Activated CD8-positive, alpha-beta T cell treated with anti-CD3 and anti-CD28 coated beads, Interleukin-2, amount 10 ng/mL, durations not matched to agents 7 days and 5 days (primary cell): Measurements from ENCODE around the gene MRPL17. TPM values are rescaled to one million over a fixed set of nuclear protein-coding genes. Genes with fewer than 3 reads are reported as not detected.
A peak's percentile ranks its signal among the peaks of the same experiment; 100 is the strongest.
"Not testable (repeated sequence)": the region's sequence is repeated elsewhere in the genome, so short reads cannot be mapped to it uniquely, and the experiment has no call there.

Experiments
- ATAC-seq: fragments of 150-1000 bp; cut with Tn5 transposase; one replicate; pipeline ENCODE4 v1.10.0; 2021; ENCODE audit warnings: moderate library complexity
- CTCF ChIA-PET: fragments of 350-600 bp; sonication (Branson Sonifier 250); formaldehyde crosslinking; loops from one replicate; lab custom pipeline; 2021; ENCODE audit warnings: antibody characterized with exemption; lab: Charles Lee
- POLR2A ChIA-PET: fragments of 350-600 bp; sonication (Branson Sonifier 250); formaldehyde crosslinking; loops from one replicate; lab custom pipeline; 2021; ENCODE audit warnings: antibody characterized with exemption; lab: Charles Lee
- DNase-seq: peaks from one replicate; pipeline ENCODE4 v3.0.0-alpha.2; 2020
- H3K27ac Mint-ChIP-seq: one replicate; pipeline ENCODE4 v1.8.0; 2021; ENCODE audit warnings: mild to moderate bottlenecking, mixed read lengths
- H3K27me3 Mint-ChIP-seq: one replicate; pipeline ENCODE4 v1.8.0; 2021; ENCODE audit warnings: low read depth, mixed read lengths
- H3K36me3 Mint-ChIP-seq: one replicate; pipeline ENCODE4 v1.8.0; 2021; ENCODE audit warnings: low read depth, mixed read lengths
- H3K4me1 Mint-ChIP-seq: one replicate; pipeline ENCODE4 v1.8.0; 2021; ENCODE audit warnings: low read depth, mixed read lengths
- H3K4me3 Mint-ChIP-seq: one replicate; pipeline ENCODE4 v1.8.0; 2021; ENCODE audit warnings: mild to moderate bottlenecking, mixed read lengths
- H3K9me3 Mint-ChIP-seq: one replicate; pipeline ENCODE4 v1.8.0; 2022; ENCODE audit warnings: mixed read lengths; ENCODE audit not compliant: insufficient read depth
- total RNA-seq, 2 experiments: library from RNA; stranded (reverse); gene quantifications; one replicate each; pipeline ENCODE4 v1.2.3, GENCODE V29; 2021

Gene MRPL17
- total RNA-seq, 2 experiments from 2014 or later: 60.6 to 69.2 TPM

DNA sequence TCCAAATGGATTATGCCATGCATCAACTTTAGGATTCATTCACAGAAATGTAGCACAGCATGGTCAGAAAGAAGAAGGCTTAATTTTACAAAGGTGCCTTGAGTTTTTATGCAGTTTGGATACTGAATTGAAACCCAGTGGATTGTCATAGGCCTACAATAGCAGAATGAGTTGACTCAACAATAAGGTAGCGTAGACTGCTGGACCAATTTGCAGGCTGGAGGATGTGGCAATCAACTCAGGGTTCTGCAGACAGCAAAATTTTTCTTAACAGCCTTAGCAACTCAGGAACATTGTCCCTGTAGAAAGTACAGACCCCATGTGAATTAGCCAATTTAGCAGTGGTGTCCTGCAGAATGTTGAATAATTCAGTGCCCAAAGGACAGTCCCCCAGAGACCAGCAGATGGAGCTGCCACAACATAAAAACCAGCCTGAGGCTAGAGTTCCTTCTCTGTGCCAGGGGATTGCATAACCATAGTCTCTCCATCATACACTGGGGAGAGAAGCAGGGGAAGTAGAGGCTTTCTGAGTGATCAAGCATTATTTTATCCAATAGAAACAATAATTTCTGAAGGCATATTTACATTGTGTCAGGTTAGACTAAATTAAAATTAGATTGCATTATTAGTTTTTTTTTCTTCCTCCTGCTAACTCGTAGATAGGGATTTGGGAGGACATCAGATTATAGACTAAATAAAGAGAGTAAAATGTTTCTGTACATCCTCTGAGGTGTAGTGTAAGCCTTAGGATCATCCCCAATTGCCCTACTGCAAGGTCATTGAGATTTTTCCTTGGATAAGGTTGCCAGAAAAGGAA is 20.3 kb upstream of the MRPL17 start:
- ChIA-PET POLR2A (no interaction called here), CTCF (interaction anchor here (0.7 to 3.6 kb wide), 8 partner anchors 34 to 325 kb away, joined by 3 to 36 read pairs (median 12); partner anchors contain the start of gene ILK)
- Mint-ChIP-seq H3K27me3 (no peaks in the 10 kb centered on the region), H3K36me3 (peaks cover 8% of the 10 kb centered on the region), H3K27ac (no peak overlapping the region), H3K9me3 (no peaks in the 10 kb centered on the region), H3K4me3 (no peak overlapping the region), H3K4me1 (peaks cover 6% of the 10 kb centered on the region)
- ATAC-seq (peak; percentile 71), DNase-seq (peak; percentile 47)

DNA sequence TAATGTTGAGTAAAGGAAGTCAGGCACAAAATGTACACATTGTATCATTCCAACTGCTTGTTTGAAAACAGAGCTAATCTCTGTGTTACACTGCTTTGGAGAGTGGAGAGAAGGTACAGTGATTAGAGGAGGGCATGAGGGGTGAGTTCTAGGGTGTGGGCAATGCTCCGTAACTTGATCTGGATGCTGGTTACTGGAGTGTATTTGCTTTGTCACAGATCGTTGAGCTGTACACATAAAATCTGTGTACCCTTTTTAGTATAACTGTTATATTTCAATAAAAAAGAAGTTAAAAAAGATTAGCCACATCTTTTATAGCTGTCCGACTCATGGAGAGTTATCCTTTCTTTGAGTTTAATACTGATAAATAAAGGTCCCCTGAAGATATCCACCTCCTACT is 18.8 kb upstream of the MRPL17 start:
- H3K4me3 Mint-ChIP-seq, POLR2A ChIA-PET, H3K4me1 Mint-ChIP-seq, DNase-seq, H3K9me3 Mint-ChIP-seq, H3K27me3 Mint-ChIP-seq, ATAC-seq, H3K27ac Mint-ChIP-seq: not testable (repeated sequence)
- CTCF ChIA-PET: interaction anchor here (0.9 to 2.0 kb wide), 5 partner anchors 36 to 171 kb away, joined by 3 to 8 read pairs (median 4); partner anchors contain the start of gene ILK
- H3K36me3 Mint-ChIP-seq: peaks cover 11% of the 10 kb centered on the region

DNA sequence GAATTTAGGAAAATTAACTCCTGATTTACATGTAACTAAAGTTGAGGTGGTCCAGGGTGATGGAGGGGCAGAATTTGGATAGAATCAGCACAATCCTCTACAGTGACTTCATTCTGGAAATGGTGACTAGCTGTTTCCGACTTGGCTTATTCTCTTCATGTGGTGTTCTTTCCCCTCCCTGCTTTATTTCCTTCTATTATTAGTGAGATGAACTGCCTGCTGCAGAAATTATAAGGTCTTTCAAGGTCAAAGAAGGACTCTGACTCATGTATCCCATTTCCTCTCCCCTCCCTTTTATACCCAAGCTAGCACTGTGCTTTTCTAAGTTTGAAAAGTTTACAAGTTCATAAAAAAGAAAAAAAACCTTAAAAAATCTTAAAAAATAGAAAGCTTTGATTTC is 12.2 kb upstream of the MRPL17 start:
- CTCF ChIA-PET: interaction anchor here (0.7 to 2.5 kb wide), 10 partner anchors 10 to 164 kb away, joined by 3 to 20 read pairs (median 4); partner anchors contain the start of gene MRPL17
- ATAC-seq: peak; percentile 45
- Mint-ChIP-seq H3K36me3 (peaks cover 5% of the 10 kb centered on the region), H3K4me1 (peaks cover 23% of the 10 kb centered on the region), H3K27ac (no peak overlapping the region), H3K9me3 (no peaks in the 10 kb centered on the region), H3K4me3 (no peak overlapping the region), H3K27me3 (no peaks in the 10 kb centered on the region)
- POLR2A ChIA-PET: interaction anchor here (0.6 to 1.0 kb wide), 3 partner anchors 18 to 78 kb away, joined by 3 to 7 read pairs (median 3); no protein-coding TSS in a partner anchor
- DNase-seq: no peak

DNA sequence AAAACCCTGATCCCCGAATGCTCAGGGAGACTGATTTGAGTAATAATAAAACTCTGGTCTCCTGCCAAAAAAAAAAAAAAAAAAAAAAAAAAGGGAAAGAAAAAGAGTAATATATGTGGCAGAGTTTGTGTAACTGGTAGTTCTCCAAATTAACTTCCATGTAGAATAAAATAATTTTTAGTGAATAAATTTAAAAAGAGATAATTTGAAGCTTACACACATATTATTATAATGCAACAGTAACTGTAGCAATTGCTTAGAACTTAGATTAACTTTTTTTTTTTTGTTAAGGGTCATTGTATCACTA is 11.0 kb upstream of the MRPL17 start:
- ChIA-PET CTCF (interaction anchor here (0.8 to 1.6 kb wide), 8 partner anchors 25 to 315 kb away, joined by 3 to 7 read pairs (median 4); partner anchors contain the start of gene TAF10), POLR2A (no interaction called here)
- H3K27me3 Mint-ChIP-seq: no peaks in the 10 kb centered on the region
- no peaks in the 10 kb centered on the region for H3K9me3 Mint-ChIP-seq
- H3K4me1 Mint-ChIP-seq: peaks cover 23% of the 10 kb centered on the region
- DNase-seq (no peak), ATAC-seq (no peak)
- H3K27ac Mint-ChIP-seq: peak overlapping the region; percentile 31
- H3K4me3 Mint-ChIP-seq: peak overlapping the region; percentile 1
- H3K36me3 Mint-ChIP-seq: peaks cover 9% of the 10 kb centered on the region

DNA sequence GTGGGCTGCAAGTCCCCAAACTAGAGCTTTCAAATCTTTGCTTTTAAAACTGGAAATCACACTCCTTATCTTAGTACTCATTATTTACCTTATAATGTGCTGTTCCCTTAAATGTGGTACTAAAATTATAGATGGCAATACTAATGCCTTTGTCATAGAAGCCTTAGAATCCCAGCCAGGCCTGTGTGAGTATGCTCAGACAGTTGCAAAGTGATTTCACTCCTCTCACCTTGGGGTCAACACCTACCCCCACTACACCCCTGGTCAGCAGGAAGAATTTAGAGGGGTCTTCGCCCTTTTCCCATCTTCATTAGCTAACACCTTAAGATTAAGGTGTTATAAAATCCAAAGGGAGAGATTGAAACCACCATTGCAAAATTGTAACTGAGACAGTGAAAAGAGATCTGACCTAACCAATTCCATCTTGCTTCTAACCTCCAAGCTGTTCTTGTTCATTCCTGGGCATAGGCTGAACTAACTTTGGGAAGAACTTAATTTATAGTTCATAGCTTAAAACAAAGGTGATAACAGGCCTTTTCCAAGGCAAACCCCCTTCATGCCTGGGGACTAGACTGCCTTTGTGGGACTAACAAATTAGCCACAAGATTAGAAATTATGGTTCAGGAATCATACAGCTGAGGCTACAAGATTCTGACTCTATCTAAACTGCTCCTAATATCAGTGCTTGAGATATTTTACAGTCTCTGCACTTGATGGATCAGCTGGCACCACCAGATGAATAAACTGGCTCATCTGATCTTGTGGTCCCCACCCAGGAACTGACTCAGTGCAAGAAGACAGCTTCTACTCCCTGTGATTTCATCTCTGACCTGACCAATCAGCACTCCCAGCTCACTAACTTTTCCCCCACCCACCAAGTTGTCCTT is 10.4 kb upstream of the MRPL17 start:
- Mint-ChIP-seq H3K36me3 (peaks cover 10% of the 10 kb centered on the region), H3K4me3 (peak overlapping the region; percentile 1), H3K27ac (peak overlapping the region; percentile 31), H3K9me3 (no peaks in the 10 kb centered on the region), H3K27me3 (no peaks in the 10 kb centered on the region), H3K4me1 (peaks cover 23% of the 10 kb centered on the region)
- DNase-seq (peak; percentile 66), ATAC-seq (peak; percentile 70)
- POLR2A ChIA-PET: interaction anchor here (0.6 kb wide), 1 partner anchor 21 kb away, joined by 5 read pairs; no protein-coding TSS in a partner anchor
- CTCF ChIA-PET: interaction anchor here (0.8 to 1.6 kb wide), 8 partner anchors 25 to 314 kb away, joined by 3 to 7 read pairs (median 4); partner anchors contain the start of gene TAF10

DNA sequence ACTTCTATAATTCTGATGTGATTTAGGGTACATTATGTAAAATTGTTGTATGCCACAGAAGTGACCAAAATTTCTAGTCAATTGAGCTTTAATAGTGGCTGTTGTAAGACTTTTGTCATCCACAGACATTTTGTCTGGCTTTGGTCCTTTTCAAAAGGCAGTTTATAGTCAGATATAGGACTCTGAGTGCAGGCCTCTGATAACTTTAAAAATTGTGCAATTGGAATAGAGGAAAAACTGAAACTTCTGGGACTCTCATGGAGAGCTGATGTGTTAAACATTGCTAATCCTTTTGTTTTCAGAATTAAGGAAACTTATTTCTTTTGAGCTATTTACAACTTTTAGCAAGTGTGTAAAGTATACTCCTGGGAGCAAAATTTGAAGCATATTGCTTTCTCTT is 9.0 kb upstream of the MRPL17 start:
- Mint-ChIP-seq H3K36me3 (peaks cover 6% of the 10 kb centered on the region), H3K4me1 (peaks cover 23% of the 10 kb centered on the region), H3K27me3 (no peaks in the 10 kb centered on the region), H3K4me3 (no peak overlapping the region), H3K9me3 (no peaks in the 10 kb centered on the region), H3K27ac (no peak overlapping the region)
- ChIA-PET CTCF (interaction anchor here (0.9 to 1.2 kb wide), 3 partner anchors 14 to 314 kb away, joined by 4 read pairs; no protein-coding TSS in a partner anchor), POLR2A (no interaction called here)
- ATAC-seq: no peak
- no peak for DNase-seq

DNA sequence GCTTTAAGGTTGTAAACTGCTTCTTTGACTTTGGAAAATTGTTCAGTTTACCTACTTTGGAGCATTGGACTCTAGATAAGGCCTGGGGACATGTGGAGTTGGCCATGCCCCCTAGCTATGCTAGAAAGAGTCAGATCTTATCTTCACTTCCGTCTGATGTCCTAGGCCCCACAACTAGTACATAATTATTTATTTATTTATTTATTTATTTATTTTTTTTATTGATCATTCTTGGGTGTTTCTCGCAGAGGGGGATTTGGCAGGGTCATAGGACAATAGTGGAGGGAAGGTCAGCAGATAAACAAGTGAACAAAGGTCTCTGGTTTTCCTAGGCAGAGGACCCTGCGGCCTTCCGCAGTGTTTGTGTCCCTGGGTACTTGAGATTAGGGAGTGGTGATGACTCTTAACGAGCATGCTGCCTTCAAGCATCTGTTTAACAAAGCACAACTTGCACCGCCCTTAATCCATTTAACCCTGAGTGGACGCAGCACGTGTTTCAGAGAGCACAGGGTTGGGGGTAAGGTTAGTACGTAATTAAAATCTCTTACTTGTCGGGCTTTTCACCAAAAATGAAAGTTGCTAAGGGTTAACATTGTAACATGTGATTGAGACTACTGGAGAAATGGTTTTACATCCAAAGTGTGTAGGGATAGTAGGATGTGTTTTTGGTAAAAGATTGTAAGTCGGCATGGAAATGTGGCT is 7.4 kb upstream of the MRPL17 start:
- H3K4me3 Mint-ChIP-seq, CTCF ChIA-PET, H3K27ac Mint-ChIP-seq, DNase-seq, H3K27me3 Mint-ChIP-seq, H3K9me3 Mint-ChIP-seq, ATAC-seq, POLR2A ChIA-PET, H3K36me3 Mint-ChIP-seq: not testable (repeated sequence)
- peaks cover 19% of the 10 kb centered on the region for H3K4me1 Mint-ChIP-seq

DNA sequence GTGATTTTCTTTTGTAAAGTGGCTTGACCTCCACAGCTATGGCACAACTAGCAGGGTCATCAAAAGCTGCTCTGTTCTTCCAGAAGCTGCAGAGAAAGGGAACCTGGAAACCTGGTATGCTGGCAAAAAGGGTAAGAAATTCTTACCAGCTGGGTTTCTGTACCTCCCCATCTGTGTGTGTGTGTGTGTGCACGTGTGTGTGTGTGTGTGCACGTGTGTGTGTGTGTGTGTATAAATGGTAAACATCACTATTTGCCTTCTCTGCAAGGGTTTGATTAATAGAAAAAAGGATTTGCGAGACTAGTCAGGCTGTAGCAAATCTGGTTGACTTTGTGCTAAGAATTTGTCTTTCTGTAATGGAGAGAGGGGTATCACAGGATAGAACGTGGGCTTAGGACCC is 4.7 kb upstream of the MRPL17 start:
- ATAC-seq: no peak
- POLR2A ChIA-PET: no interaction called here
- H3K36me3 Mint-ChIP-seq: peaks cover 11% of the 10 kb centered on the region
- CTCF ChIA-PET: interaction anchor here (0.9 to 2.3 kb wide), 5 partner anchors 50 to 181 kb away, joined by 3 to 5 read pairs (median 4); partner anchors contain the start of gene TAF10
- H3K4me3 Mint-ChIP-seq: no peak overlapping the region
- H3K27ac Mint-ChIP-seq: no peak overlapping the region
- no peaks in the 10 kb centered on the region for H3K27me3 Mint-ChIP-seq
- H3K4me1 Mint-ChIP-seq: peaks cover 9% of the 10 kb centered on the region
- no peak for DNase-seq
- H3K9me3 Mint-ChIP-seq: no peaks in the 10 kb centered on the region

DNA sequence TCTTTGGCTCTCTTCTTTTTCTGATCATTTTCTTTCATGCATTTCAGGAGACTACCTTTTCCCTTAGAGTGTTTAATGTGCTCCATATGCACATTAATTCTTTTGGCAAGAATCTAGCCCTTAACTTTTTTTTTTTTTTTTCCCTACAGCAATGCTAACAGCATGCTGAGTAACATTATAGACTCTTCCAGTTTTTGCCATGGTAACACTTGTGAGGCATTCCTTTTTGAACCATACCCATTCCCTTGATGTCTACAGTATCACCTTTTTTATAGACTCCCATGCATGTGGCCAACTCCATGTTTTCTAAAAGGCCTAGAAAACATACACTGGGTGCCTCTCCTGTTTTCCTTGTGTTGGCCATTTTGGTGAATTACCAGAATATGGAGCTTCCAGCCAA is 2.9 kb upstream of the MRPL17 start:
- ChIA-PET POLR2A (interaction anchor here (0.6 kb wide), 1 partner anchor 59 kb away, joined by 3 read pairs; no protein-coding TSS in a partner anchor), CTCF (interaction anchor here (1.2 kb wide), 1 partner anchor 9 kb away, joined by 4 read pairs; no protein-coding TSS in a partner anchor)
- H3K27ac Mint-ChIP-seq: no peak overlapping the region
- DNase-seq: no peak
- peaks cover 28% of the 10 kb centered on the region for H3K36me3 Mint-ChIP-seq
- H3K4me3 Mint-ChIP-seq: no peak overlapping the region
- ATAC-seq: no peak
- H3K9me3 Mint-ChIP-seq: no peaks in the 10 kb centered on the region
- H3K4me1 Mint-ChIP-seq: peaks cover 20% of the 10 kb centered on the region
- no peaks in the 10 kb centered on the region for H3K27me3 Mint-ChIP-seq

DNA sequence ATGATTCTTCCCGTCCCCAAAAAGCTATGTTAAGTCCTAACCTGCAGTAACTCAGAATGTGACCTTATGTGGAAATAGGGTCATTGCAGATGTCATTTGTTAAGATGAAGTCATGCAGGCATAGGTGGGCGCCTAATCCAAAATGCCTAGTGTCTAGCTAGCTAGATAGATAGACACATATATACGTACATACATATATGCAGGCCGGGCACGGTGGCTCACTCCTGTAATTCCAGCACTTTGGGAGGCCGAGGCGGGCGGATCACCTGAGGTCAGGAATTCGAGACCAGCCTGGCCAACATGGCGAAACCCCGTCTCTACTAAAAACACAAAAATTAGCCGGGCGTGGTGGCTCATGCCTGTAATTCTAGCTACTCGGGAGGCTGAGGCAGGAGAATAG is 928 bp upstream of the MRPL17 start:
- Mint-ChIP-seq H3K4me3 (peak overlapping the region; percentile 99), H3K27ac (peak overlapping the region; percentile 40), H3K36me3 (peaks cover 37% of the 10 kb centered on the region), H3K4me1 (peaks cover 28% of the 10 kb centered on the region)
- not testable (repeated sequence) for H3K27me3 Mint-ChIP-seq, H3K9me3 Mint-ChIP-seq, DNase-seq, ATAC-seq
- CTCF ChIA-PET: interaction anchor here (1.0 to 5.5 kb wide), 23 partner anchors 11 to 306 kb away, joined by 3 to 93 read pairs (median 12); partner anchors contain the start of genes ILK, RRP8, TAF10 and TIMM10B
- POLR2A ChIA-PET: interaction anchor here (0.9 to 3.7 kb wide), 5 partner anchors 65 to 203 kb away, joined by 3 to 27 read pairs (median 3); partner anchors contain the start of genes ARFIP2, TAF10, TIMM10B and TPP1
